GM19395 (cell line): ENCODE measurements around the gene LYSMD3.
A peak's percentile ranks its signal among the peaks of the same experiment; 100 is the strongest.

Source experiments
- ATAC-seq: cut with Tn5 transposase; IDR thresholded peaks from one replicate; pipeline ENCODE4 v1.9.1; 2021; ENCODE audit warnings: mild to moderate bottlenecking, moderate library complexity; ENCODE audit not compliant: unreplicated experiment

Gene LYSMD3

DNA sequence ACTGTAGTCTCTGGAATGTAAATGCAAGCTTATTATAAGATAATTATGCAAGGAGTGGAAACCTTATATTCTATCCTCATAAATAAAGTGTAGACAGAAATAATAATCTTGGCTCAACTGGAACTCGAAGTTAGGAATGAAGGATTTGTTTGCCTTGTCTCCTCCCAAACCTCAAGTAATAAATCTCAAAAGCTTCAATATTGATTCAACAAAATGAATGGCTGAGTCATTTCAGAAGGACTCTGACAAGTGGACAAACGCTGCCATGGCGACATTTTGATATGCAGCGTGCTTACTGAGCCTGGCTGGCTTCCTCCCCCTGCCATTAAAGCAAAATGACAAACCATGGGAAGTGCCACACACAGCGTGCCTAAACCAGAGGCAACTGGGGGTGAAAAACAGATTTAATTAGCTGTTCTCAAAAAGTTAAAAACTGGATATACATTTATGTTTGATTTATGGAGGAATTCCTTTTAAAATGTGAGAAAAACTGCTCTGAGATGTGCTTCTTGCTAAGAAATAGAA is 18.7 kb upstream of the LYSMD3 start:
- ATAC-seq: no peak

DNA sequence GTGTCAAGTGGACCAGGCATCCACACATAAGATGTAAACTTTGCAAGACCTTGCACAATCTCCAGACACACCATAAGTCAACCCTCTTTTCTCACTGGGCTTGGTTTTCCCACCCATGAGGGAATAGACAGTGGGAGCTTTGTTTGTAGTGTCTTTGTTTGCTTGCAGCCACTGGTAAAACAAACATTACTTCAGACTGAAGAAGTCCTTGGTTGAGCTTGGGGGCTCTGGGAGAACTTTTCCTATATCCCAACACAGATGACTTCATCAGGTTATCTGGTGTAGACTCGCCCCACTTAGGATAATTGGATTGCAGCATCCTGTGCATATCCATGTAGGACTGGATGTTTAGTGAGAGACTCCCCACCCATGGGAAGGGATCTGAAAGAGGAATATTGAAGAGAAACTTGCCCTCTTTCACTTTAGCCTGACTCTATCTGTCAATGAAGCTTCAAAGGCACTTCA is 17.7 kb upstream of the LYSMD3 start:
- no peak for ATAC-seq

DNA sequence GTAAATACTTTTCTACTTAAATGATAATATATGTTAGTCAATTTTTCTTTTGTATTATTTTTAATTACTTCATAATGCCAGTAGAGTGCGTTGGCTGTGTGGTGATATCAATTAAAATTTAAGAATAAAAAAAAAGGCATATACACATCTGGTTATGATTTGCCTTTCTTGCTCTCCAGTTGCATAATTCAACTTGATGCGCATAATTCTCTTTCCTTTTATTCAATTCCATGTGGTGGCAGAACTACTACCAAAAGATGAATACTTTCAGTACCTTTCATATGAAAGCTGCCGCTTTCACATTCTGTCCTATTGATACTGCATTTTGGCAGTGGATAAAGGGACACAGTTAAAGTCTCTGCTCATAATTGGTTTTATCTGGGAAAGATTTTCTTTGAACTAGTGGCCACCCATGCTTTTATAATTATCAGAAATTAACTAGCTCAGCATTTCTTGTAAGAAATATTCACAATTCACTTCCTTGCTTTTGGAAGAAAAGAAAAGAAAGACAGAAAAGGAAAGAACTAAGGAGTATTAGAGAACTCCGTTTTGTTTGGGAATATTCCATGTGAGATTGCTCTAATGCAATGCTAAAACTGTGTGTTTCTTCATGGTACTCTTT is 16.9 kb upstream of the LYSMD3 start:
- ATAC-seq: no peak

DNA sequence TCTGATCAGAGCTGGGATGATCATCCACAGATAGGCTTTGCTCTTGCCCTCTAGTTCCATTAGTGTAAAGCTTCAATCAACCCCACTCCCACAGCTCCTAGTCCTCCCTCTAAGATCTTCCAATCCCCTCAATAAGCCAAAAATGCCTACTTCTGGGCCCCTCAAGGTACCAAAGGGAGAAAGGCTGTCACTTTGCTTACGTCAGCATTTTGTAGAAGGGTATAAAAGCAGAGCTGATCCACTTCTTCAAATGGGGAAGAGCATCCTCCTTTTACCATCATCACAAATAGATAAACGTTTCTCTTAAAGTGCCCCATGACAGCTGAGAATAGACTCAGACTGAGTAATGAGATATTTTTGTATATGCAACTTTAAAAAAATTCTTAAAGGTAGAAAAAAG is 16.1 kb upstream of the LYSMD3 start:
- no peak for ATAC-seq

DNA sequence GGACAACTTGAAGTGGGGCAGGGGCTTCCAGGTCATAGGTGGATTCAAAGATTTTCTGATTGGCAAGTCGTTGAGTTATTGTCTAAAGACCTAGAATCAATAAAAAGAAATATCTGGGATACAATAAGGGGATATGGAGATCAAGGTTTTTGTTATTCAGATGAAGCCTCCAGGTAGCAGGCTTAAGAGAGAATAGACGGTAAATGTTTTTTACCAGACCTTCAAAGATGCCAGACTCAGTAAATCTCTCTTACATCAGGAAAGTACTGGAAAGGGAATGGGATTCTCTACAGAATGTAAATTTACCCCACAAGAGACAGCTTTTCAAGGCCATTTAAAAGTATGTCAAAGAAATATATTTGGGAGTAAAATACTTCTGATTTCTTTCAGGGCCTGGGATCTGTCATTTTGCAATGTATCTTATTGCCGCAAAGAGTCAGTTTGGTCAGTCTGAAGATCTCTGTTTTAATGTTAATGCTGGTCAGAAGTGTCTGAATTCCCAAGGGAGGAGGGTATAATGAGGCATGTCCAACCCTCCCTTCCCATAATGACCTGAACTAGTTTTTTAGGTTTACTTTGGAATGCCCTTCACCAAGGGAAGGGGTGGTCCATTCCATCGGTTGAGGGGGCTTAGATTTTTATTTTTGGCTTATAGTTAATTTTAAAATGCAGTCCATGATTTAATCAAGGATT is 13.6 kb upstream of the LYSMD3 start:
- no peak for ATAC-seq

DNA sequence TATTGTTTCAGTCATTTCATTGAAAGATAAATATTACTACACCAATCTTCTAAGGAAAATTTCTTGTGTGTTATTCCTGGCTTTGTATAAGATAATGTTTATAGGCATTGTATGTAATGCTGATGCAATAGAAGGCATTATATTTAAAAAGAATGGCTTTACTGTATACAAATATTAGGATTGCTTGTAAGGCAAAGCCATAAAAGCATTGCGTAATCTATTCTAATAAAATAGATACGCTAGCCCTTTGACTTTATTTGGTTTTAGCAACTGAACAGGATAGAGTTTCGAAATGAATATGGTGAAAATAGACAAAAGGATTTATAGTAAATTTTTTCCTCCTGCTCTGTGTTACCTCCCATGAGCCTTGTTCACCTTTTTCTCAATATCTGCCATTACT is 5.5 kb upstream of the LYSMD3 start:
- ATAC-seq: no peak

DNA sequence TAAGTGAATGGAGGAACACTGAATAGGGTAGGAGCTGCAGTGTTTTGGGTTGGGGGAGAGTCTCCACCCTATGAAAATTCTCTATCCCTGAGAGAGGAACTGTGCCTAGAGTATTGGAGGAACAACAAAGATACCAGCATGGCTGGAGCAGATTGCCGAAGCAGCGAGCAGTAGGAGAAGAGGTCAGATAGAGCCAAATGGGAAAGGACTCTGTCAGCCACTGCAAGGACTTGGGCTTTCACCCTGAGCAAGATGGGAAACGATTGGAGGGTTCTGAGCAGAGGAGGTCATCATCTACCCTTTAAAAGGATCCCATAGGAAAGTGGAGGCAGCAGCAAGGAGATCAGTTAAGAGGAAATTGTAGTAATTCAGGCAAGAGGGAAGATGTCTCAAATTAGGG is 4.4 kb upstream of the LYSMD3 start:
- ATAC-seq: no peak

DNA sequence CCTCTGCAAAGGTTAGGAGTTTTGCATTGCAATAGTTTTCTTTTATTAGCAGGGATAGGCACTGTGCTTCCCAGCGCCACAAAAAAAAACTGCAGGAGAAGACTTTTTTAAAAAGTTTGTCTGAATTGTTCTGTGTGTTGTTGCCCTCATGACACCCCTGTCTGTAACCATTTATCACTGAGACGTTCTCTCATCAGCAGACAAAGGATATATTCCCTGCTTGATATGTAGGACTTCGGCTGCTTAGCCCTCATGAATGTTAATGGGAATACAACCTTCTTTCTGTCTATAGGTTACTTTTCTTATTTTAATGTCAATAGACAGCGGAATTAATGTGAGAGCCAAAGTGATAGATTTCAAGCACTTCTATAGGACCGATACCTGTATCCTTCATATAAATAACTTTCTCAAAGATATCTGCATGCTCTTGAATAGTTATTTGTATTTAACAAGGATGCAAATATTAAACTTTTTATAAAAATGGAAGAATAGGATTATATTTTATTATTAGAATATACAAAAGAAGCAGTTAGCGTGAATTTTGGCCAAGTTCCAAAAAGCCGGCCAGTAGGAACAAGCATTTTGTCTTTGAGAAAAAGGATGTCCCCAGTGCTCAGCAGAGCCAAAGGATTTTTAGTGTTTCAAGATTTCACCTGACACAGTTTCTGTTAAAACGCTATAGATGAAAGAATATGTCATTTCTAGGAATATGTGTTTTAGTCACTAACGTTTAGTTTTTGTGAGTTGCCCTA is 1.5 kb upstream of the LYSMD3 start:
- ATAC-seq: no peak

DNA sequence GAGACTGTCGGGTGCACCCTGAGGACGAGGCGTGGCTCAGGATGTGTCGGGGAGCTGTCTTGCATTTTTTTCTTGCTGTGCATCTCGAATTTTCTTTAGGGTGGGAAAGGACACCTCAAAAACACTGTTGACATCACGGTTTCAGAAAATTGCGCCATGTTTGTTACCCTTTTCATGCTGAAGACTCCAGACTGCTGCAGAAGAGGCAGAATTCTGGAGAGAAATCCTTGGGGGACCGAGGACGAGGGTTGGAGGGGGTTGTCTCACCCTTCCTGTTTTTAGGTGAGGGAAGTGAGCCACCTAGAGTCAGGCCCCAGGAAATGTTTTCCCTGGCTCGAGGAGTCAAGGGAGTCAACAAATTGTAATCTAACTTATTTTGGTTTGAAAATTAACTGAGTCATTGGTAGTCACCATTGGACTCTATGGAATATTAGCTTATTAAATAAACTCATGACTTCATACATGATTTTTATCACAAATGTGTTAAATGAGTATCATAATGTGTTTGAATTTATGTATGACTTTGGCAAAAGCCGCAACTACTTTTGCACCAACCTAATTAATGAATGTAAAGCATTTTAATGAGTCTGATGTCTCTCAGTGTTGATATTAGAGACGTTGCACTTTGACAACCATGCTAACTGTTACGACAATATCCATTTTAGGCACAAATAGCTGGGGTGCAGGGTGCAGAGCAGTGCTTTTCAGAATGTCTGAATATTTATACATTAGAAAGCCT is 724 bp upstream of the LYSMD3 start:
- peak; percentile 62 for ATAC-seq

DNA sequence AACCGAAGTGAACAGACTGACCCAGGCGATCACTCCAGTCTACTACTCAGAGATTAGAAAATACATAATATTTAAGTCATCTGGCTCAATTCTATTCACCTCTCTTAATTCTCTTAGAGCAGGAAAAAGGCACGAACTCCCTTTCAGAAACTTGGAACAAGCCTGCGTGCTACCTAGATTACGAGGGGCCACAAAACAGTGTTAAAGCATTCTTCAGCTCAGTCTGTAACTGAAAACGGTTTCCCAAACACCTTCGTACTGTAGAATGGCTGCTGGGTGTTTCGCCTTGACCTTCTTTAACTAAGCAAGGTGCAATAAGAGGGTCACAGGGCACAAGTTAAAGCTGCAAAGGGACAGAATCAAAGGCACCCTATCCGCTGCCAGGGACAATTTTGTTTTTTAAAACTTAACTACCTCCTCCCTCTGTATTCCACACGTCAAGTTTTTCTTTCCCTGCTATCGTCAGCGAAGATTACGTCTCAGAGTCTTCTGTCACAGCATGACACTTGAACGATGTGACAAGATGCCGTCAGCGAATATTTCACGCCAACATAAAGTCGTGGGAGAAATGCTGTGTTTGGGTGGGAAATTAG is 687 bp downstream of the LYSMD3 start:
- ATAC-seq: peak; percentile 6

DNA sequence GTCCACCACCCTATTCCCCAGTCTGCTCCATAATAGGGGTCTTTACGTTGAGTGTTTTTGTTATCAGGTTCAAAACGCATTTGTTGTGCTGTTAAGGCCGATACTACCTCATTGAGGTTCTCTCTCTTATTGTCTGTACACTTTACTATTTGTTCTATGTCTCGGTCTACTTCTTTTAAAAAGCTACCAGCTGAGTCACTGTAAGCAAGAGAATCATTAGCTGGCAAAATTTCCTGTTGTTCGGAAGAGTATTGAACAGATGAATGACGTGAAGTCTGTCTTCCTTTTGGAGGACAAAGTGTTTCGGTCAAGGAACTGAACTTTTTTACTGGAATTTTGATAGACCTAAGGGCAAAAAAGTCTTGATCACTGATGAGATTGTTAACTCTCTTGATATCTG is 10.3 kb downstream of the LYSMD3 start:
- ATAC-seq: no peak

DNA sequence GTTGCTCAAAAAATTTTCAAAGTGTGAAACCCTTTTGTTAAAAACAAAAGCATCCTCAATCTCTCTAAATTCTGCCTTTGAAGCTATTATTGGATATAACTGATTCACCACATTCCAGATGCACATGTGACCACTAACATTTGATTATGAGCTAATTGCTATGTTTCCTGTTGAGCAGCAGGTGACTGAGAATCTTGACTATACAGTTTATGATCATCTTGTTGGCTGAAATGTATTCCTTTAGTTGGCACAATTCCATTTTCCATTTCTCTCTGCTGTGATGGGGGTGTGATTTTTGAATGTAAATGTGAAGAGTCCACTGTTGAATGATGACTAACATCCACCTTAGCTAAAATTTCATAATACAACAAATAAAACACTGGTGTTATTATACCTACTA is 10.7 kb downstream of the LYSMD3 start:
- ATAC-seq: no peak

DNA sequence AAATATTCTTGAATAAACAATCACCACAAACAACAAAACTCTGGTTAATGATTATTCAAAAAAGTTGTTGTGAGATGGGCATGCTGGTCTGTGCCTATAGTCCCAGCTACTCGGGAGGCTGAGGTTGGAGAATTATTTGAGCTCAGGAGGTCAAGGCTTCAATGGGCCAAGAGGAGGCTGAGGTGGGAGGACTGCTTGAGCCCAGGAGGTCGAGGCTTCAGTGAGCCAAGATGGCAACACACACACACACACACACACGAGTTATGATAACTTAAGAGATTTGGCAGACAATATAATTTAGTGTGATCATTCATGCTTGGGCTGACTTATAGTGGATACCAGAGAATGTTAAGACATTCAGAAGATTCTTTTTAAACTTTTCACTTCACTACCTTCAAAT is 14.9 kb downstream of the LYSMD3 start:
- no peak for ATAC-seq

DNA sequence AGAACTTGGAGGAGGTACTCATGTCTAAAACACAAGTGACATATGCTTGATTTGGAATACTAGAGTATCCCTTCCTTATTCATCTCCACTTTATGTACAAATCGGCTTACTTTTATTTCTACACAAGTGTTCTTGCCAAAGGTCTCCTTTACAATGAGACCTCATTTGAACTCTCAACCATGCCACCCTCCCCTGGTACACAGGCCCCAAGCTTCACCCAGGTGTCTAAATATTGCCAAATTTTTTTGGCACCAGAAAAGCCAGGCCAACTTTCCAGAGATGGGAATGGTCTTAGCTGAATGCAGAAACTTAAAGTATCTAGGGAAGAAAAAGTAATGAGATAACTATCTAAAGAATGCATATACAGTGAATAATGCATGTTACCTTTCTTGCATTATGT is 18.9 kb downstream of the LYSMD3 start:
- ATAC-seq: no peak

DNA sequence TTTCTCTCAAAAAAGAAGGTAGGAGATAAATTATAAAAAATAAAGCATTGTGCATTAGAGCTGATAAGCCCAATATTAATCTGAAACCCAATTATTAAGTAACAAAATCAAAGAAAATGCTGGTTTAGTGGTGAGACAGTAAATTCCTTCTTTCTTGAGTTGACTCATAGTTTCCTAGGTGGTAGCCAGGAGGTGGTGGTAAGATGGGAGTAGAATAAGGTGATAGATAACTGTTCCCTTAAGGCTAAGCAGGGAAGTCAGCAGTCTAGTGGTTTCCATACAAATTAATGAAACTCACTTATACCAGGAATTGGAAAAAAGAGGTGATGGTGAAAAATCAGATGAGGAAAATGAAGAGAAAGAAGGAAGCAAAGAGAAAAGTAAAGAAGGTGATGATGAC is 23.2 kb downstream of the LYSMD3 start:
- no peak for ATAC-seq

DNA sequence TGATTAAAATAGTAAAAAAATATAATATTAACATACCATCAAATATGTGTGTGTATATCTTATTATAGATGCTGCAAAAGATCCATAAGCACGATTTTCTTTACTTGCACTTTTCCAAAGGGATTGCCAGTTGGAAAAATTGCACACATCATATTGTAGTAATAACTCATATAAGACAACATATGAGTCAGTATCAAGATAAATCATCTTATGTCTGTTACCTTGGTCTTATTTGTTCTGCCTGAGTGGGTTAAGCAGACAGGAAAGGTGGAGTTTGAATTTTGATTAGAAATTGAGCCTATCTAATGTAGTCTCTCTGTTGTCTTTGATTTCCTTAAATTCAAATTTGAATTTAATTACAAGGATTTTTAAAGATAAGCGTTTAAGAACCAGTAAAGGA is 24.6 kb downstream of the LYSMD3 start:
- ATAC-seq: no peak

DNA sequence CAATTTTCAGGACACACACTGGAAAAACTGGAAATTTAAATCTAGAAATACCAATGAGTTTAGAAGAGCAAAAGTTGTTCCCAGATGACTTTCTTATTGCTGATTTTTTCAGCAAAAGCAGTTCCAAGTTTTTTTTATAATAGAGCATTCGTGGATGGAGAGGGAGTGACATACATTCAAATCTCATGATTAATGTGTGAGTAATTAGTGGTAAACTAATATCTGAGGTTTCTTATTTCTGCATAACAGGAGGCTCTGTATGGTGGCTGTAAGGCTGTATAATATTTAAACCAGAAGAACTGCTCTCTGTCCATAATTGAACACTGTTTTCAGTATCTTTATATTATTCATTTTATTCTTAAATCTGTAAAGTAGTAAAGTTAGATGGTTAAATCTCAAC is 25.8 kb downstream of the LYSMD3 start:
- ATAC-seq: no peak

DNA sequence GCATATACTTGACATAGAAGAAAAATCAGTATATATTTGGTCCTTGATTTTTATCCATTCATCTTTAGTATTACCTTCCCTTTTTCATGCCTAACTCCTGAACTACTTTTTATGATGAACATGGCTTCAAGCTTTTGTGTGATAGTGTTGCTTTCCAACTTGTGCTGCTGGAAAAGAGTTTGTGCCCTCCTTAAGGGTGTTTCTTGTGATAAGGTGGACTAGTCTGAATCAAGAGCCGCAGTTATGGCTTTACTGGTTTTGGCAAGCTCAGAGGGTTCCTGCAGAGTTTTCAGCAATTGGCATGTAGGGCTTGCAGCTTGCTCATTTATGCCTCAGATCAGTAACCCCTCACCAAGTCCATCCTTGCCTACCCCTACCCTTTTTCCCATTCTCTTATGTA is 34.2 kb downstream of the LYSMD3 start:
- no peak for ATAC-seq

DNA sequence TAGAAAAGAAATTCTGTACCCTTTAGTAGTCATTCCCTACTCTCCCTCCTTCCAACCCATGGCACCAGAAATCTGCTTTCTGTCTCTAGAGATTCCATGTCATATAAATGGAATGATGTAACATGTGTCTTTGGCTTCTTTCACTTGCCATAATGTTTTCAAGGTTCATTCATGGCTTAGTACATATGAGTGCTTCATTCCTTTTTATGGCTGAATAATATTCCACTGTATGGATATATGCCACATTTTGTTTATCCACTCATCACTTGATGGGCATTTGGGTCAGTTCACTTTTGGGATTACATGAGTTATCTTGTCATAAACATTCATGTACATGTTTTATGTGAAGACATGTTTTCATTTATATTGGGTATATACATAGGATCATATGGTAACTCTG is 35.3 kb downstream of the LYSMD3 start:
- no peak for ATAC-seq

DNA sequence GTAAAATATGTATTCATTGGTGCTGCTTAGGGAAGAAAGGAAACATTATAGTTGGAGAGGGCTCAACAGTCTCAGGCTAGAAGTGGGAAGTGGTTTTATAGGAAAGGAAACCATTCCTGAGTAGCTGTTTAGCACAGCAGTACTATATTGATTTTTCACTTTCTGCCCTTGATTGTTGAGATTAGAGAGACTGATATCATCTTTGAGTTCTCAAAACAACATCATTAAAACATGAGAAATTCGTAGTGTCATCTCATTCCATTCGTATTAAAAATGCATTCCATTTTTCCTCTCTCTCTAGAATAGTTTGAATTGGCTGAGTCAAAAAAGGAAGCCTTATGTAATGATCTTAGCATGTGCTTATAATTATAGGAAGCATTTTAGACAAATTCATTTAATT is 40.6 kb downstream of the LYSMD3 start:
- no peak for ATAC-seq

DNA sequence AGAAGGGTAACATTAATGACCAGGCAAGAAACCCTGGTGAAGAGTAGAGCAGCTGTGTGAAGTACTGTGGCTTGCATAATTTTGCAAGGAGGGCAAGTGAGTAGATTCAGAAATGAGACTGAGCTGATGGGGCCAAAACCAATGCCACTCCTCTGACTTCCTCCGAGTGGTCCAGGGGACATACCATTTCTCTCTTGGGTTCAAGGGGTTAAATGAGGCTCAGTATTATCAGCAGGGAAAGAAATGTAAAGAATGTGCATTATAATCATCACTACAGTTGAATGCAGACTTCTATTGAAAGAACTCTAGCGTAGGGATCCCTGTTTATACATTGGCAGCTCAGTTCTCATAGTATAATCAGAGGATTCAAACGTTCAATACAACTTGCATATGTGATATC is 44.8 kb downstream of the LYSMD3 start:
- no peak for ATAC-seq
